GM13976 (cell line): ENCODE measurements around the gene C2orf76.

Experiments
- DNase-seq: peaks from one replicate; pipeline ENCODE4 v3.0.0; 2012; ENCODE audit warnings: low spot score
- CTCF ChIP-seq: IDR thresholded peaks from 2 replicates; pipeline ENCODE4 v1.5.1; 2012; ENCODE audit warnings: borderline replicate concordance, mild to moderate bottlenecking; ENCODE audit not compliant: insufficient read depth; ENCODE audit errors: extremely low read depth, missing control alignments, control extremely low read depth
- in situ Hi-C: fragments of 300-500 bp; cut with MboI; formaldehyde crosslinking; loops from one replicate; pipeline ENCODE4 v1.12.0; 2022; ENCODE audit warnings: low sequenced_read_pairs, mixed read lengths, inconsistent platforms; ENCODE audit not compliant: unreplicated experiment

Gene C2orf76

GRCh38 chr2:119389615-119390306, 23.1 kb upstream of the C2orf76 start:
- DNase-seq = no peak

GRCh38 chr2:119387381-119388129, 20.9 kb upstream of the C2orf76 start:
- TF ChIP-seq CTCF = no peak
- peak; percentile 73 for DNase-seq
- in situ Hi-C loops = no loop called here

More at GRCh38 chr2:119389615-119390306, 23.1 kb upstream of the C2orf76 start:
- TF ChIP-seq CTCF = no peak
- in situ Hi-C loops = no loop called here

- in situ Hi-C loops = no loop called here
- no peak for TF ChIP-seq CTCF
- DNase-seq = no peak
Observed at GRCh38 chr2:119385466-119385865, 18.8 kb upstream of the C2orf76 start.

GRCh38 chr2:119384971-119385370, 18.3 kb upstream of the C2orf76 start:
- DNase-seq = no peak

GRCh38 chr2:119383410-119384140, 16.9 kb upstream of the C2orf76 start:
- DNase-seq = no peak
- in situ Hi-C loops = no loop called here

More at GRCh38 chr2:119384971-119385370, 18.3 kb upstream of the C2orf76 start:
- in situ Hi-C loops = no loop called here
- no peak for TF ChIP-seq CTCF

More at GRCh38 chr2:119383410-119384140, 16.9 kb upstream of the C2orf76 start:
- no peak for TF ChIP-seq CTCF
